GM21423 (cell line): ENCODE results near the gene MYADML2.
"Not testable (repeated sequence)": the region's sequence is repeated elsewhere in the genome, so short reads cannot be mapped to it uniquely, and the experiment has no call there.

Experiments
- ATAC-seq: cut with Tn5 transposase; IDR thresholded peaks from one replicate; pipeline ENCODE4 v1.9.1; 2021; ENCODE audit warnings: mild to moderate bottlenecking, moderate library complexity; ENCODE audit not compliant: unreplicated experiment

Gene MYADML2

GRCh38 chr17:81947189-81947588, at the start of gene MYADML2:
TSS of gene MYADML2 (minus strand) at chr17:81947233. CDS start at chr17:81941741, 5,492 bp downstream.
- ATAC-seq: no peak

- ATAC-seq: no peak
Measured at GRCh38 chr17:81996232-81996756, 49.3 kb upstream of the MYADML2 start.

GRCh38 chr17:81995463-81996231, 48.6 kb upstream of the MYADML2 start:
- no peak for ATAC-seq

- no peak for ATAC-seq
Measured at GRCh38 chr17:81994593-81995462, 47.8 kb upstream of the MYADML2 start.

- no peak for ATAC-seq
Measured at GRCh38 chr17:81993729-81994592, 46.9 kb upstream of the MYADML2 start.

GRCh38 chr17:81992306-81993102, 45.5 kb upstream of the MYADML2 start:
- no peak for ATAC-seq

GRCh38 chr17:81991684-81992305, 44.8 kb upstream of the MYADML2 start:
- no peak for ATAC-seq

GRCh38 chr17:81990836-81991683, 44.0 kb upstream of the MYADML2 start:
- ATAC-seq: no peak

- ATAC-seq: no peak
Measured at GRCh38 chr17:81987161-81987770, 40.2 kb upstream of the MYADML2 start.

- ATAC-seq: no peak
Measured at GRCh38 chr17:81986606-81987005, 39.6 kb upstream of the MYADML2 start.

- no peak for ATAC-seq
Measured at GRCh38 chr17:81984773-81985410, 37.9 kb upstream of the MYADML2 start.

GRCh38 chr17:81983639-81984373, 36.8 kb upstream of the MYADML2 start:
- no peak for ATAC-seq

GRCh38 chr17:81983011-81983638, 36.1 kb upstream of the MYADML2 start:
- no peak for ATAC-seq

GRCh38 chr17:81981511-81981910, 34.5 kb upstream of the MYADML2 start:
- ATAC-seq: not testable (repeated sequence)

- no peak for ATAC-seq
Measured at GRCh38 chr17:81980707-81981343, 33.8 kb upstream of the MYADML2 start.

- no peak for ATAC-seq
Measured at GRCh38 chr17:81980122-81980521, 33.1 kb upstream of the MYADML2 start.
